Neural crest cell (in vitro differentiated cells): ENCODE results near the gene RANBP17. TPM values are rescaled to one million over a fixed set of nuclear protein-coding genes. Genes with fewer than 3 reads are reported as not detected.

Experiments
- DNase-seq: peaks from one replicate; pipeline ENCODE4 v3.0.0; 2021; ENCODE audit warnings: low read depth, mixed read lengths, low spot score
- H3K27ac Mint-ChIP-seq: one replicate; pipeline ENCODE4 v1.8.0; 2021; ENCODE audit warnings: mild to moderate bottlenecking, mixed read lengths; ENCODE audit not compliant: unreplicated experiment
- H3K27me3 Mint-ChIP-seq: 2 replicates; pipeline ENCODE4 v1.8.0; 2021; ENCODE audit warnings: low read depth, mild to moderate bottlenecking, mixed read lengths
- H3K36me3 Mint-ChIP-seq: 2 replicates; pipeline ENCODE4 v1.8.0; 2021; ENCODE audit warnings: low read depth, mild to moderate bottlenecking, mixed read lengths
- H3K4me1 Mint-ChIP-seq: 2 replicates; pipeline ENCODE4 v1.8.0; 2021; ENCODE audit warnings: mixed read lengths
- H3K4me3 Mint-ChIP-seq: one replicate; pipeline ENCODE4 v1.8.0; 2021; ENCODE audit warnings: mild to moderate bottlenecking, mixed read lengths
- H3K9me3 Mint-ChIP-seq: 2 replicates; pipeline ENCODE4 v1.8.0; 2021; ENCODE audit warnings: mixed read lengths
- CTCF ChIP-seq: fragments of 200-600 bp; sonication (generic); conservative IDR thresholded peaks from 2 replicates; pipeline ENCODE4 v1.5.0; 2021; ENCODE audit warnings: antibody characterized with exemption, mild to moderate bottlenecking
- total RNA-seq: library from RNA; stranded (reverse); gene quantifications from 2 replicates; pipeline ENCODE4 v1.2.1, GENCODE V29; 2021

RANBP17 gene
- total RNA-seq, 1 donor from 2014 or later, result 26.9 TPM

GRCh38 chr5:171205375-171205774, 343.6 kb downstream of the RANBP17 start:
- TF ChIP-seq CTCF, result no peak
- Mint-ChIP-seq H3K4me3 (no peak overlapping the region), H3K9me3 (no peaks in the 10 kb centered on the region), H3K36me3 (no peaks in the 10 kb centered on the region), H3K27ac (no peak overlapping the region), H3K4me1 (peaks cover 15% of the 10 kb centered on the region), H3K27me3 (no peaks in the 10 kb centered on the region)
- DNase-seq, result no peak

GRCh38 chr5:171207256-171207847, 345.5 kb downstream of the RANBP17 start:
- Mint-ChIP-seq H3K36me3 (no peaks in the 10 kb centered on the region), H3K27me3 (no peaks in the 10 kb centered on the region), H3K4me1 (peaks cover 9% of the 10 kb centered on the region), H3K4me3 (no peak overlapping the region), H3K27ac (no peak overlapping the region), H3K9me3 (no peaks in the 10 kb centered on the region)
- peak; percentile 76 for TF ChIP-seq CTCF
- peak; percentile 33 for DNase-seq

- Mint-ChIP-seq H3K4me3 (no peak overlapping the region), H3K4me1 (no peaks in the 10 kb centered on the region), H3K27me3 (no peaks in the 10 kb centered on the region), H3K36me3 (peaks cover 6% of the 10 kb centered on the region), H3K9me3 (peaks cover 6% of the 10 kb centered on the region), H3K27ac (no peak overlapping the region)
- TF ChIP-seq CTCF, result no peak
- DNase-seq, result no peak
Observed at GRCh38 chr5:171221916-171222315, 360.1 kb downstream of the RANBP17 start.

- no peaks in the 10 kb centered on the region for H3K4me1 Mint-ChIP-seq
- no peak overlapping the region for H3K4me3 Mint-ChIP-seq
- H3K27ac Mint-ChIP-seq, result no peak overlapping the region
- no peaks in the 10 kb centered on the region for H3K27me3 Mint-ChIP-seq
- H3K9me3 Mint-ChIP-seq, result no peaks in the 10 kb centered on the region
- peaks cover 2% of the 10 kb centered on the region for H3K36me3 Mint-ChIP-seq
- DNase-seq, result no peak
- TF ChIP-seq CTCF, result no peak
Observed at GRCh38 chr5:171223927-171224326, 362.1 kb downstream of the RANBP17 start.

GRCh38 chr5:171226096-171226754, 364.4 kb downstream of the RANBP17 start:
- H3K27ac Mint-ChIP-seq, result no peak overlapping the region
- no peaks in the 10 kb centered on the region for H3K9me3 Mint-ChIP-seq
- H3K36me3 Mint-ChIP-seq, result no peaks in the 10 kb centered on the region
- DNase-seq, result no peak
- peak; percentile 44 for TF ChIP-seq CTCF
- H3K4me1 Mint-ChIP-seq, result no peaks in the 10 kb centered on the region
- H3K27me3 Mint-ChIP-seq, result no peaks in the 10 kb centered on the region
- no peak overlapping the region for H3K4me3 Mint-ChIP-seq
